ENCODE results near the gene HYLS1.

HYLS1 gene

DNA sequence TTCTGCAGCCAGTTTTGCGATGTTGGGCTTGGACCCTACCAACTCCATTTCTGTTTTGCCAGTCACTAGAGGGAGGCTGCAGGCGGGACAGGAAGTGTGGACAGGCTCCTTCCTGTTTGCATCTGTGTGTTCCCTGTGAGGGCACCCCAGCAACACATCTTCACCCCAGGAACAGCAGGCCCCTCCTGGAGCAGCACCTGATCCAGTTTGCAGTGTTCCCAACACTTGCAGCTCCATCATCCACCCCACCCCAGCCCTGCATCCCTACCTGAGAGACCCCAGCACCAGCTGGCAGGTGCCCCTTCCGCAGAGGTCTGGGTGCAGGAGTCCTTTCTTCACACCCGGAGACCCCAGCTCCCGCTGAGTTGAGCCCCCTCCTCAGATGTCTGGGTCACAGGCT is 51.0 kb downstream of the HYLS1 start:
- TF ChIP-seq GATA2 (IDR thresholded peaks at IDR 0.05; ENCODE audit: low read depth, low read length) (no peak), GATA3 (IDR thresholded peaks at IDR 0.05; ENCODE audit: low read depth, low read length) (no peak)

DNA sequence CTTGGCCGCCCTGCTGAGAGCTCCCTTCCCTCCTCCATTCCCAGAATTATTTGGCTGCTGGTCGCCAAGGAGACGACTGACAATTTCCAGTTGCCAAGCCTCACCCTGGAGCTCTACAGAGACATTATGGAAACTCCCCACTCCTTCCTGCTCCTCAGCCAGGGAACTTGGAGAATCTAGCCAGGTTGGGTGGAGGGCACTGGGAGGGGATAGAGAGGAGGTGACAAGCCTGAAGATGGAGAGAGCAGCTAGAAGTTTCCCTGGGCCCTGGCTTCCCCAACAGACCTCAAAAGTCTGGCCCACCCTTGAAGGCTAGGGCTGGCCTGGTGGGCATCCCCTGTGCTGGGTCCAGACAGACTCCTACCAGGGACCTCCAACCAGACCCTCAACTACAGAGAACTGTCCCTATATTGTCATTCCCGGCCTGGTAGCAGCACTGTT is 51.6 kb downstream of the HYLS1 start:
- TF ChIP-seq GATA2 (IDR thresholded peaks at IDR 0.05; ENCODE audit: low read depth, low read length) (no peak), GATA3 (IDR thresholded peaks at IDR 0.05; ENCODE audit: low read depth, low read length) (no peak)

DNA sequence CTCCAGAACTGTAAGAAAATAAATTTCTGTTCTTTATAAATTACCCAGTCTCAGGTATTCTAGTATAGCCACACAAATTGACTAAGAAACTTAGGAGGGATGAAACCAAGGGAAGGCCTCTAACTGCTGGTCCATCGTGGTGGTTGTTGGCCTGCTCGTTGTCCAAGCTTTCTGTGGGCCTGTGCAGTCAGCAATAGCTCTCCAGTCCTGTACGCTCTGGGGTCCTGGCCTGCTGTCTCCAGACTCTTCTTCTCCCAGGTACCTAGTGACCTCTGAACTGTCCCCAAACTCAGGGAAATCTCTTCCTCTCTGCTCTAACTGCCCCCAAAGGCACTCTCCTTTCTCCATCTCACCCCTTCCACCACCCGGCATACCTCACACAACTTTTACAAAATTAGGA is 52.7 kb downstream of the HYLS1 start:
- TF ChIP-seq GATA3 (IDR thresholded peaks at IDR 0.05; ENCODE audit: low read depth, low read length) = no peak
- no peak for TF ChIP-seq GATA2 (IDR thresholded peaks at IDR 0.05; ENCODE audit: low read depth, low read length)

- TF ChIP-seq GATA3 (IDR thresholded peaks at IDR 0.05; ENCODE audit: low read depth, low read length) (no peak), GATA2 (IDR thresholded peaks at IDR 0.05; ENCODE audit: low read depth, low read length) (no peak)
Measured at GRCh38 chr11:125941267-125941618, 53.8 kb downstream of the HYLS1 start.

DNA sequence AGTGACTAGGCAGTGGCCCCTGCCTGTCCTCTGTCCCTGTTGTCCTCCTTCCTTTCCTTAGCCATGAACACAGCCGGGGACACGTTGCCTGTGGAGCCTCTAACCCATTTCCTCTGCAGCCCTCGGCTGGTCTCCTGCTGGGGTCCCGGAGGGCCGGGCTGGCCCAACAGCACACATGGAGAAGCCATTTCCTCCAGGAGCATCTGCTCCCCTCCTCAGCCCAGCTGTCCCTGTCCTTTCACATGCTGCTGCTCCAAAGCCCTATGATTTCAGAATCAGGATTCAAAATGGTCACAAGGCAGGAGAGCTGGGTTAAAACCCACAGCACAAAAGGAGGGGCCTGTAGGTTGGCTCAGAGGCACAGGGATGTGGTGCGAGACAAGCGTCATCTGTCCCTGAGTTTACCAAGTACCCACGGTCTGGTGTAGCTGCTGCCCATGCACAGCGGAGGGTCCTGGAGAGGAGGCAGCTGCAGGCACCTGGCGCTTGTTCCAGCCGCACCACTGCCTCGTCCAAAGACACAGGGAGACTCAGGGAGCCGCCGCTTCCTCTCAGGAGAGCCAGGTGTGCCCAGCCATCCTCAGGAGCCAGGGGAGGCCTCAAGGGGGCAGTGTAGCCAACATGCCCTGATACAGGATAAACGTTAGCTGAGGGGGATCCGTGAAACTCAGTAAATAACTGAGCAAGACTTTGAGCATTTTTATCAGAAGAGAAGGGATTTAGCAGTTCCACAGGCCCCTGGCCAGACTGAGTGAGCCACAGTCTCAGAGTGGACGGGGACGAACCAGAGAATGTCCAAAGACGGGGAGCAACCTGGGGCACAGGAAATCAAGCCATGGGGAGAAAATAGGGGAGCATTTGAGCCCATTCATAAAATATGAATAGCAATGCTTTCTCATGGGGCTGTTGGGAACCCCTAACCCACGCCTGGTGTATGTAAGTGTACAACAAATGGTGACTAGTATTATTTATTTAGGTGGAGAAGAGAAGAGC is 54.4 kb downstream of the HYLS1 start:
- TF ChIP-seq GATA2 (IDR thresholded peaks at IDR 0.05; ENCODE audit: low read depth, low read length) (no peak), GATA3 (IDR thresholded peaks at IDR 0.05; ENCODE audit: low read depth, low read length) (no peak)

DNA sequence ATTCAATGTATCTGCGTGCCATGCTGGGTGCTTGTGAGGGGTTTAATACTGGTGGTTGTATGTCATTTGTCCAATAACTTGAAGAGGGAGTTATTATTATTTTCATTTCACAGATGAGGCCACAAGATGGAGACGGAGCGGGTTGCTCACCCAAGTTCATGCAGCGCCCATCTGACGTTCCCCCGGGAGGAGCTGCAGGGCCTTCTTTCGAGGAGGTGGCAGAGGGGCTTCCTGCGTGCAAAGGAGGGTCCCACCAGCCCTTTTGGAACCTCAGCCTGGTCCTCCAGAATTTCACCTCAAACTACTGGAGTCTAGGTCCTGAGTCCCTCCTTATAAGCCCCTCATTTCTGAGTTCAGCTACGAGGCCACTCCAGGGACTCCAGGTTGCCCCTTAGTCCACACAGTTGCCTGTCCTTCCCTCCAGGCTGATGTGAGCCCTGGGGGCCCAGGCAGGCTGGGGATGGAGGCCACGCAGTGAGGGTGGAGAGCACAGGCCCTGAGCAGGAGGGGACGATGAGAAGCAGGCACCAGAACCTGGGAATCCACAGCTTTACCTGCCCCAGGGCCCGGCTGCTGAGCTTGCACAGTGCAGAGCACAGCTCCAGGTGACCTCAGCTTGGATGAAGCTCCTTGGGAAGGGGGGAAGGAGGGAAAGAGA is 55.4 kb downstream of the HYLS1 start:
- no peak for TF ChIP-seq GATA3 (IDR thresholded peaks at IDR 0.05; ENCODE audit: low read depth, low read length)
- no peak for TF ChIP-seq GATA2 (IDR thresholded peaks at IDR 0.05; ENCODE audit: low read depth, low read length)

- no peak for TF ChIP-seq GATA2 (IDR thresholded peaks at IDR 0.05; ENCODE audit: low read depth, low read length)
- TF ChIP-seq GATA3 (IDR thresholded peaks at IDR 0.05; ENCODE audit: low read depth, low read length) = no peak
Measured at GRCh38 chr11:125943661-125944349, 56.3 kb downstream of the HYLS1 start.

- TF ChIP-seq GATA3 (IDR thresholded peaks at IDR 0.05; ENCODE audit: low read depth, low read length) = no peak
- TF ChIP-seq GATA2 (IDR thresholded peaks at IDR 0.05; ENCODE audit: low read depth, low read length) = no peak
Measured at GRCh38 chr11:125944350-125945010, 57.0 kb downstream of the HYLS1 start.

- TF ChIP-seq GATA2 (IDR thresholded peaks at IDR 0.05; ENCODE audit: low read depth, low read length) = no peak
- no peak for TF ChIP-seq GATA3 (IDR thresholded peaks at IDR 0.05; ENCODE audit: low read depth, low read length)
Measured at GRCh38 chr11:125945011-125945796, 57.7 kb downstream of the HYLS1 start.

- TF ChIP-seq GATA3 (IDR thresholded peaks at IDR 0.05; ENCODE audit: low read depth, low read length) (no peak), GATA2 (IDR thresholded peaks at IDR 0.05; ENCODE audit: low read depth, low read length) (no peak)
Measured at GRCh38 chr11:125945797-125946520, 58.5 kb downstream of the HYLS1 start, which contains the start of gene VSIG10L2. VSIG10L2 (plus strand) TSS chr11:125946044; CDS start chr11:125946056, 12 bp downstream.

DNA sequence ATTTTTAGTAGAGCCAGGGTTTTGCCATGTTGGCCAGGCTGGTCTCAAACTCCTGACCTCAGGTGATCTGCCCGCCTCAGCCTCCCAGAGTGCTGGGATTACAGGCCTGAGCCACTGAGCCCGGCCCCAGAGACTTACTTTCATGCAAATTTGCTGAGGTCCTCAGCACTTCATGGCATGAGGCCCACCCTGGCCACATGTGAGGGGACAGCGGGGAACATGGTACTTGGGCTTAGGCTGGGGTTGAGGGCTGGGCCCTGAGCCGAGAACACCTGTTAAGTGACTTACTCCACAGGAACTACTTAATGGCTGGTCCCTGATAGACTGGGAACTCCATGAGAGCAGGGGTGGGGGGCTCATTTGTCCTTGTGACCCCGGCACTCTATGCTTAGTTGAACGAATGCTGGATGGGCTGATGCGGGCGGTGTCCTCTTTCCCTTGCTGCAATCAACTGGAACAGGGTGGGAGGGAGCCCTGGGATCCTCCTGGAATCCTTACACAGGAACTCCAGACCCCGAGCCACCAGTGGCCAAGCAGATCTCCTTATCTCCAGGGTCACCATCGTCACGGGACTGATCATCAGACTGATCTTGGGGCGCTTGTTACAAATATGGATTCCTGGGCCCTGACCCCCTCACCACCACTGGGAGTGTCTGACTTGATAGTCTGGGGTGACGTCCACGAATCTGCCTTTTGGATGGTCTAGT is 59.4 kb downstream of the HYLS1 start:
- TF ChIP-seq GATA3 (IDR thresholded peaks at IDR 0.05; ENCODE audit: low read depth, low read length) (no peak), GATA2 (IDR thresholded peaks at IDR 0.05; ENCODE audit: low read depth, low read length) (no peak)
